DMS153 treated with DMSO at 0.1 percent for 48 hours (cell line): ENCODE results near the gene ADD2.

Source experiments
- DNase-seq: peaks from one replicate; lab custom pipeline; 2025; ENCODE audit not compliant: unreplicated experiment; lab: John Stamatoyannopoulos, UW

The ADD2 gene

GRCh38 chr2:70705160-70705850 lies 62.7 kb downstream of the ADD2 start:
- DNase-seq = no peak

GRCh38 chr2:70703900-70704549 lies 64.0 kb downstream of the ADD2 start:
- no peak for DNase-seq

DNA sequence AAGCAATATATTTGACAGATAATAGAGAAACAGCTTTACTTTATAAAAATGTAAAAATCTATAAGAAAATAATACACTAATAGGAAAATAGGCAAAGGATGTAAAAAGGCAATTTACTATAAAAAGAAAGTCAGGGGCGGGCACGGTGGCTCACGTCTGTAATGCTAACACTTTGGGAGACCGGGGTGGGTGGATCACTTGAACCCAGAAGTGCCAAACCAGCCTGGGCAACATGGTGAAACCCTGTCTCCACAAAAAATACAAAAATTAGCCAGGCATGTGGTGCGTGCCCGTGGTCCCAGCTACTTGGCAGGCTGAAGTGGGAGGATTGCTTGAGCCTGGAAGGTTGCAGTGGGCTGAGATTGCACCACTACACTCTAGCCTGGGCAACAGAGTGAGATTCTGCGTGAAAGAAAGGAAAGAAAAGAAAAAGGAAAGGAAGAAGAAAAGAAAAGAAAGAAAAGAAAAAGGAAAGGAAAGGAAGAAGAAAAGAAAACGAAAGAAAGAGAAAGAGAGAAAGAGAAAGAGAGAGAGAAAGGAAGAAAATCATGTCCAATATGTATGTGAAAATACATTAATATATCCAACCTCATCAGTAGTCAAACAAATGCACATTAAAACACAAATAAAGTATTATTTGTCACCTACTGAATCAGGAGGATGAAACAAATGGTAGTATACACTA lies 65.1 kb downstream of the ADD2 start:
- DNase-seq = no peak

- no peak for DNase-seq
These were observed 69.2 kb downstream of the ADD2 start for GRCh38 chr2:70698847-70699246.

GRCh38 chr2:70697603-70698383 lies 70.2 kb downstream of the ADD2 start:
- no peak for DNase-seq

DNA sequence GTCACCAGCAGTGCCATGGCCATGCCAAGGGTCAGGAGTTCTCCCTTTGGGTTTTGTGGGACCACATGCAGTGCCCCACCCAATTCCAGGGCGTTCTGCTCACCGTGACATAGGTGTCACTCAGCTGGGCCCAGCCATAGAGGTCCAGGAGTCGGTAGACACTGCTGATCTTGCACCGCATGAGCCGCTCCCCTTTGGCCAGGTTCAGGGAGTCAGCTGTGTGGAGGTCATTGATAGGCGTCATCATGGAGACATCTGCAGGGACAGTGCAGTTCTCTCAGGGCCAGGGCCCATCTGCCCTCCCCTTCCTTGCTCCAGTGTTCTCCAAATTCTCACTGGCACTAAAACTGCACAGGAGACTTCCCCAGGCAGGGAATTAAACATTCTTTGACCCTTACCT lies 71.9 kb downstream of the ADD2 start:
- DNase-seq = no peak

DNA sequence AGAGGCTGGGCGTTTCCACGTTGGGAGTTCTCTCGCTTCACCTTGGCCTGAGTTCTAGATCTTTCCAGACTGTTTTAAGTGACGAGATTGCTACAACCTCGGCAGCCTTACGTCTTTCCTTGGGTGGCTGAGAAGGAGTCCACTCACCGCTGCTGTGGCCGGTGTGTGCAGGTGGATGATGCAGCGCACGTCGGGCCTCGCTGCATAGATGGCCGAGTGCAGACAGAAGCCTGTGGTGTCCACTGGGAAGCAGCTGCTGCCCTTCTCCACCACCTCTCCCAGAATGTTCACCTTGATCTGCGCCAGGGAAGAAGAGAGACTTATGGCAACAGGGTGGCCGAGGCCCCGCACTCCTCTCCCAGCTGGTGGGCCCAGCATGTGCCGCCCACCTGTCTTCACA lies 75.7 kb downstream of the ADD2 start:
- no peak for DNase-seq

- no peak for DNase-seq
These were observed 76.4 kb downstream of the ADD2 start for GRCh38 chr2:70691497-70692140.

DNA sequence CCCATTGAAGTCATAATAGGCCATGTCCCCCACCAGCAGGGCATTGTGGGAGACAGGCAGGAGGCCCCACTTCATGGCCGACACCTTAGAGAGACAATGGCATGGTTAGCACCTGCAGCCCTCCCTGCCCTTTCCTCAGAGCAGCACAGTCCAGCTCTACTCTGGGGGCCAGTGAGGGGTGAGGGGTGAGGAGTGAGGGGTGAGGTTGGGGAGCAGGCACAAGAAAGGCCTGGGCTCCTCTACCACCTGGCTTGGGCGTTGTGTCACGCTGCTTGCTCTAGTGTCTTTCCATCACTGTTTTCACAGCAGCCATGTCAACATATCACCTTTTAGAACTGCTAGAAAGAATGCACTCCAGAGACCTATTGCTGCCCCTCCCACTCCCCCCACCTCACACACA lies 77.2 kb downstream of the ADD2 start:
- DNase-seq = no peak

DNA sequence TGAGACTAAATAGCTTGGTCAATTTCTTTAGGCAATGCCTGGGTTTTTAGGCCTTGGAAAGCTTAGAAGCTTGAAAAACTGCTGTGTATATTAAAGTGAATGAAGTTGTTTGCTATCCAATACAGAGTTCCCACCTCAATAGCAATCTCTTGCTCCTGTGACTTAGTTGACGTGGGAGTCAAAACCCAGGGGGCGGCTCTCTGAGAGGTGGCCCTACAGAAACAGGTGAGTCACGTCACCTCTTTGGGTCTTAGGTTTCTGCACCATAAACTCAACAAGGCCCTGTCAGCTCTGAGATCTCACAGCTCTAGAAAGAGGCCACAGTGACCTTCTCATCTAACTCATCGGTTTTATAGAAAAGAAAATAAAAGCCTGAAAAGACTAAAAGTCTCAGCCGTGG lies 79.6 kb downstream of the ADD2 start:
- no peak for DNase-seq

- no peak for DNase-seq
These were observed 80.6 kb downstream of the ADD2 start for GRCh38 chr2:70687461-70687795.

- no peak for DNase-seq
These were observed 81.2 kb downstream of the ADD2 start for GRCh38 chr2:70686577-70687460.

DNA sequence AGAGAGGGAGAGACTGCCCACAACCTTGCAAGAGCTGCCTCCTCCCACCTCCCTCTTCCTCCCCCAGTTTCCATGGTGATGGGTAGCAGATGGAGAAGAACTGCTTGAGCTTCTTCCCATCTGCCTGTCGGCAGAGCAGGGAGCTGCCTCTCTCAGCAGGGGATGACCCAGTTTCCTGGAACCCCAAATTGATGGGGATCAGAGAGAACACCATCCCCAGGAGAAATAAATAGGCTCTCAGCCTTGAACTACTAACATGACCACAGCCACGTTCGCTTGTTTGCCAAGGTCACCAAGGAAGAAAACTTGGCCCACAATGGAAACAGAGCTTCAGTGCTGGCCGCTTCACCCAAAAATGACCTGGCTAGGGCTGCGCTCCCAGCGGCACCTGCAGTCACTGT lies 82.2 kb downstream of the ADD2 start:
- DNase-seq = no peak

GRCh38 chr2:70684846-70685622 lies 83.0 kb downstream of the ADD2 start:
- no peak for DNase-seq

DNA sequence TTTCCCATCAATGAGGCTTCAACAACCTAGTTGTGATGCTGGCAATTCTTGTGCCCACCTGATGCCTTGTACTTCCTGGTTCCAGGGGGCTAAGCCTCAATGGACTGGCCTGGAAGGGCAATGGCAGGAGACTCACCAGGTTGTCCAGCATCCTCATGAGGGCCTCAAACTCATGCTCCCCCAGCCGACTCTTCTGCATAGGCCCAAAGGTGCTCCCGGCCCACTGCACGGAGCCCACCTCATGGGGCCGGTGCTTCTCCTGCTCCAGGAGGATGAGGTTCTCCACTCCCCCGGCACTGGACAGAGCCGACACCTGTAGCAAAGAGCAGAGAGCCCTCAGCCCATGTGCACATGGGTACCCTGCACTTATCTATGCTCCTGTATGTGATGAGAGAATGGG lies 84.5 kb downstream of the ADD2 start:
- DNase-seq = no peak

DNA sequence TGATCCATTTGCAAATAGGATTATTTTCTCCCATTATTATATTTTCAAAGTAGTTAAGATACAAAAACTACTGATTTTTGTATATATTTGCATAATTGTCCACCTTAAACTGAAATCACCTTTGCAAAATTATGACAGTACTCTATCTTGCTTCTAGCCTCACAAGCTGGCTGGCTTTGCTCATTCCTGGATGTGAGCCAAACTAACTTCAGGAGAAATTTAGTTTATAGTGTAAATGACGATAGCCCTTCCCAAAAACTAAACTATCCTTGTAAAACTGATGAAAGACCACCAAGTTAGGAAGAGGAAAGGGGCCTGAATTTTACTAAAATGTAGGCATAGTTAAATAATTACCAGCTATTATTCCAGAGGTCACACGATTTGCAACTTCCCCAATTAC lies 87.3 kb downstream of the ADD2 start:
- DNase-seq = no peak

DNA sequence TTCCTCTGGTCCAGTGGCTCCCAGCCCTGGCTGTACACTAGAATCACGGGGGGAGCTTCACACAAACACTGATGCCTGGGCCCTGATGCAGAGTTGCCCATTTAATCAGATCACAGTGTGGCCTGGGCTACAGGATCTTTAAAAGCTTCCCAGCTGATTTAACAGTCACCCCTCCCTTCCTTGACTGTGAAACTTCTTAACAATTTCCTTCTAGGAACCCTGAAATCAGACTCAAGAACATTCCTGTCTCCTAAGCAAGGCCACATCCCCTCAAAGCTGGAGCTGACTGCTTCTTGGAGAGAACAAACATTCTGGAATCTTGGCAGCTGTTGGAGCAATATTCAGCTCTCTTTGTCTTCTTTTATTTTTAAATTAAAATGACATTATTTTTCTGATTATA lies 88.7 kb downstream of the ADD2 start:
- no peak for DNase-seq

- DNase-seq = no peak
These were observed 89.3 kb downstream of the ADD2 start for GRCh38 chr2:70678576-70679143.
